Breast epithelium (tissue), 4 donors: Measurements from ENCODE around the gene SVEP1. TPM values are rescaled to one million over a fixed set of nuclear protein-coding genes. Genes with fewer than 3 reads are reported as not detected.

Source experiments
- DNase-seq, 2 donors: peaks; one replicate each; pipeline ENCODE4 v3.0.0-alpha.2; 2019; ENCODE audit warnings: low spot score in 2 of 2
- H3K27ac ChIP-seq, 2 donors: fragments of 200-600 bp; sonication (generic) in 1 of 2; one replicate each; pipeline ENCODE4 v1.5.1; 2016 to 2019; ENCODE audit warnings: mild to moderate bottlenecking in 1 of 2
- H3K27me3 ChIP-seq, 2 donors: fragments of 200-600 bp; sonication (generic) in 1 of 2; one replicate each; pipeline versions ENCODE4 v1.5.1 to v1.6.0; 2017 to 2019; ENCODE audit warnings: control low read depth in 1 of 2, mild to moderate bottlenecking in 1 of 2
- H3K36me3 ChIP-seq: fragments of 200-600 bp; one replicate; pipeline ENCODE4 v1.5.1; 2019
- H3K4me1 ChIP-seq, 2 donors: fragments of 200-600 bp; sonication (generic); one replicate each; pipeline ENCODE4 v1.5.1; 2016 to 2019; ENCODE audit warnings: control low read depth in 1 of 2
- H3K4me3 ChIP-seq, 3 donors: fragments of 200-600 bp; sonication (generic); 1 replicate in 2 of 3; 2 replicates in 1 of 3; pipeline ENCODE4 v1.5.1; 2016 to 2019; ENCODE audit warnings: mild to moderate bottlenecking in 3 of 3, moderate library complexity in 2 of 3
- H3K9me3 ChIP-seq, 2 donors: fragments of 200-600 bp; sonication (generic) in 1 of 2; one replicate each; pipeline ENCODE4 v1.5.1; 2016 to 2019; ENCODE audit warnings: control low read depth in 1 of 2
- POLR2A ChIP-seq: fragments of 450-650 bp; IDR thresholded peaks from one replicate; pipeline ENCODE4 v1.6.1; 2016; ENCODE audit warnings: antibody characterized with exemption, mild to moderate bottlenecking, moderate library complexity
- POLR2AphosphoS5 ChIP-seq, 3 donors: sonication (generic); formaldehyde crosslinking; IDR thresholded peaks; one replicate each; pipeline ENCODE4 v1.6.1; 2017; ENCODE audit warnings: antibody characterized with exemption in 3 of 3
- intact Hi-C: fragments of 100-400 bp; cut with DNase I; formaldehyde crosslinking; loops from one replicate; pipeline ENCODE4 v1.15.1; 2023; ENCODE audit warnings: low total_unique reads
- total RNA-seq, 3 donors: library from RNA; depleted of rRNA; stranded (reverse); fragments of >200 nt; gene quantifications; one replicate each; pipeline ENCODE4 v1.1.0, GENCODE V29; 2016
- TF ChIP-seq, protein P1 (sequence below), 3 donors: fragments of 450-650 bp; IDR thresholded peaks; one replicate each; pipeline ENCODE4 v1.5.1; 2016 to 2017; ENCODE audit warnings: antibody characterized with exemption in 3 of 3, mild to moderate bottlenecking in 3 of 3, moderate library complexity in 3 of 3

Gene SVEP1
- total RNA-seq, 3 donors from 2014 or later = 54.6 to 158 (median 99.0) TPM

GRCh38 chr9:110486218-110486617 lies 93.3 kb downstream of the SVEP1 start:
- Histone ChIP-seq H3K4me3 (no peak overlapping the region), H3K4me1 (no peaks in the 10 kb centered on the region), H3K27ac (no peak overlapping the region), H3K9me3 (no peaks in the 10 kb centered on the region), H3K36me3 (no peaks in the 10 kb centered on the region), H3K27me3 (no peaks in the 10 kb centered on the region)
- no peak for DNase-seq
- intact Hi-C loops = no loop called here
- TF ChIP-seq POLR2AphosphoS5 (IDR thresholded peaks at IDR 0.05) = no peak
- TF ChIP-seq, protein P1, sequence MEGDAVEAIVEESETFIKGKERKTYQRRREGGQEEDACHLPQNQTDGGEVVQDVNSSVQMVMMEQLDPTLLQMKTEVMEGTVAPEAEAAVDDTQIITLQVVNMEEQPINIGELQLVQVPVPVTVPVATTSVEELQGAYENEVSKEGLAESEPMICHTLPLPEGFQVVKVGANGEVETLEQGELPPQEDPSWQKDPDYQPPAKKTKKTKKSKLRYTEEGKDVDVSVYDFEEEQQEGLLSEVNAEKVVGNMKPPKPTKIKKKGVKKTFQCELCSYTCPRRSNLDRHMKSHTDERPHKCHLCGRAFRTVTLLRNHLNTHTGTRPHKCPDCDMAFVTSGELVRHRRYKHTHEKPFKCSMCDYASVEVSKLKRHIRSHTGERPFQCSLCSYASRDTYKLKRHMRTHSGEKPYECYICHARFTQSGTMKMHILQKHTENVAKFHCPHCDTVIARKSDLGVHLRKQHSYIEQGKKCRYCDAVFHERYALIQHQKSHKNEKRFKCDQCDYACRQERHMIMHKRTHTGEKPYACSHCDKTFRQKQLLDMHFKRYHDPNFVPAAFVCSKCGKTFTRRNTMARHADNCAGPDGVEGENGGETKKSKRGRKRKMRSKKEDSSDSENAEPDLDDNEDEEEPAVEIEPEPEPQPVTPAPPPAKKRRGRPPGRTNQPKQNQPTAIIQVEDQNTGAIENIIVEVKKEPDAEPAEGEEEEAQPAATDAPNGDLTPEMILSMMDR (IDR thresholded peaks at IDR 0.05) = no peak
- no peak for TF ChIP-seq POLR2A

DNA sequence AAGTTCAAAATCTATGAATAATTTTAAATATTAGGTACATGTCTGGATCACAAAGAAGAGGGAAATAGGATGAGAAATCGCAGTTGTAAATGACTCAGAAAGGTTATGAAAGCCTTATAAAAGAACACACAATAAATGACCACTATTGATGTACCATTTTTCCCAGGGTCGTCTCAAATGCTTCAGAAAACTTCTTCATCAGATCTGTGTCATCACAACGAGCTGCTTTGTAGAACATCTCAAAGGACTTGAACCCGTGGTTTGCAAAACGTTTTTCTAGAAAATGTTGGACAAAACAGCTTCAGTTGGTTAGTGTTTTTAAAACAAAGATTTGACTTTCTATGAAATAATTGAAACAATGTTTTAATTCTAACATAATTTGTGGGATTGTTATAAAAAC lies 100.1 kb downstream of the SVEP1 start:
- no peak for DNase-seq
- Histone ChIP-seq H3K27ac (no peak overlapping the region), H3K36me3 (no peaks in the 10 kb centered on the region), H3K4me3 (no peak overlapping the region), H3K9me3 (no peaks in the 10 kb centered on the region), H3K4me1 (no peaks in the 10 kb centered on the region), H3K27me3 (no peaks in the 10 kb centered on the region)
- intact Hi-C loops = no loop called here
- TF ChIP-seq, protein P1 (IDR thresholded peaks at IDR 0.05) = no peak
- no peak for TF ChIP-seq POLR2AphosphoS5 (IDR thresholded peaks at IDR 0.05)
- TF ChIP-seq POLR2A = no peak

GRCh38 chr9:110476251-110476650 lies 103.3 kb downstream of the SVEP1 start:
- Histone ChIP-seq H3K27ac (no peak overlapping the region), H3K4me1 (no peaks in the 10 kb centered on the region), H3K27me3 (no peaks in the 10 kb centered on the region), H3K4me3 (no peak overlapping the region), H3K36me3 (no peaks in the 10 kb centered on the region), H3K9me3 (no peaks in the 10 kb centered on the region)
- DNase-seq = no peak
- TF ChIP-seq, protein P1 (IDR thresholded peaks at IDR 0.05) = no peak
- TF ChIP-seq POLR2AphosphoS5 (IDR thresholded peaks at IDR 0.05) = no peak
- TF ChIP-seq POLR2A = no peak
- intact Hi-C loops = no loop called here

DNA sequence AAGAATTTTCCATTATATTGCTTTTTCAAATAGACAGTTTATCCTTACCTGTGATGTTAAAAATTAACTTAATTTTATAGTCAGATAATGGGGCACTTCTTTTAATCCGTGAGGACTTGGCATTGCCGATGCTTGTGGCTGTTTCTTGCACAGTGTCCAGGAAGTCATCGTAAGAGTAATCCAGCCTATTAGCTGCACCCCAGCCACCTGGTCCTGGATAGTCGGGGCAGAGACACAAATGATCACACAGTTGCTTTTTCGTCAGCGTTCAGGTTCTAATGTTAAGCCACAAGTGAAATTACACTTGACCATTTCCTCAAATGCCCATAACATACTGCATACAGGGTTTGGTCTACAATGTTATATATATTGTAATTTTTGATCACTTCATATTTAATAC lies 107.4 kb downstream of the SVEP1 start:
- TF ChIP-seq POLR2A (no peak), POLR2AphosphoS5 (IDR thresholded peaks at IDR 0.05) (no peak)
- TF ChIP-seq, protein P1 (IDR thresholded peaks at IDR 0.05) = no peak
- no peaks in the 10 kb centered on the region for H3K4me1 ChIP-seq
- no peak for DNase-seq
- H3K27me3 ChIP-seq = no peaks in the 10 kb centered on the region
- no peaks in the 10 kb centered on the region for H3K36me3 ChIP-seq
- intact Hi-C loops = no loop called here
- no peaks in the 10 kb centered on the region for H3K9me3 ChIP-seq
- no peak overlapping the region for H3K27ac ChIP-seq
- no peak overlapping the region for H3K4me3 ChIP-seq

GRCh38 chr9:110468950-110469349 lies 110.6 kb downstream of the SVEP1 start:
- intact Hi-C loops = no loop called here
- no peak for DNase-seq
- TF ChIP-seq POLR2AphosphoS5 (IDR thresholded peaks at IDR 0.05) (no peak), POLR2A (no peak)
- TF ChIP-seq, protein P1 (IDR thresholded peaks at IDR 0.05) = no peak
- Histone ChIP-seq H3K36me3 (no peaks in the 10 kb centered on the region), H3K4me1 (no peaks in the 10 kb centered on the region), H3K9me3 (no peaks in the 10 kb centered on the region), H3K27me3 (no peaks in the 10 kb centered on the region), H3K4me3 (no peak overlapping the region), H3K27ac (no peak overlapping the region)
